ENCODE results near the gene GIT1. TPM values are rescaled to one million over a fixed set of nuclear protein-coding genes. Genes with fewer than 3 reads are reported as not detected.
A peak's percentile ranks its signal among the peaks of the same experiment; 100 is the strongest.

GIT1 gene
- total and polyA plus RNA-seq, 2 of the 13 experiments (the other 11 are each of a cell fraction or from before 2014, with no cell fraction given) = 14.2 to 30.8 TPM

- no peak; the same call in 1 of the 2 replicates for TF ChIP-seq KMT2B (CRISPR knock-in tag; IDR thresholded peaks at IDR 0.05)
- TF ChIP-seq ZNF839 (CRISPR knock-in tag; IDR thresholded peaks at IDR 0.05; ENCODE audit: borderline replicate concordance) = no peak
- no peak for TF ChIP-seq BRF2 (CRISPR knock-in tag; IDR thresholded peaks at IDR 0.05)
- no peak for TF ChIP-seq ZNF792 (CRISPR knock-in tag; IDR thresholded peaks at IDR 0.05)
- peak; percentile 80 for TF ChIP-seq ZNF749 (CRISPR knock-in tag; IDR thresholded peaks at IDR 0.05; ENCODE audit: borderline replicate concordance)
- no peak for TF ChIP-seq ZNF207 (IDR thresholded peaks at IDR 0.05; ENCODE audit: borderline replicate concordance)
- no peak; the same call in 1 of the 2 replicates for TF ChIP-seq BCL6 (CRISPR knock-in tag; IDR thresholded peaks at IDR 0.05)
- no peak for TF ChIP-seq EP300 (IDR thresholded peaks at IDR 0.05; ENCODE audit: low read depth in 2 of 2, low read length in 2 of 2)
- no peak for TF ChIP-seq EP300 (CRISPR knock-in tag; IDR thresholded peaks at IDR 0.05; ENCODE audit: borderline replicate concordance)
- no peak; the same call in 1 of the 2 replicates for TF ChIP-seq FOXO1 (CRISPR knock-in tag; IDR thresholded peaks at IDR 0.05)
- no peak for TF ChIP-seq HNRNPK (IDR thresholded peaks at IDR 0.05; ENCODE audit: low read depth, low read length, poor library complexity, severe bottlenecking)
- no peak for TF ChIP-seq NR2C2 (CRISPR knock-in tag; IDR thresholded peaks at IDR 0.05; ENCODE audit: borderline replicate concordance)
- TF ChIP-seq ZFP36L1 (CRISPR knock-in tag; IDR thresholded peaks at IDR 0.05) = no peak
- 0 out of 2 replicates have a peak, but pooled peaks have one; percentile 13 for TF ChIP-seq RBAK (CRISPR knock-in tag; IDR thresholded peaks at IDR 0.05)
- TF ChIP-seq TFDP2 (CRISPR knock-in tag; IDR thresholded peaks at IDR 0.05) = no peak
- TF ChIP-seq MLXIP (CRISPR knock-in tag; IDR thresholded peaks at IDR 0.05; ENCODE audit: borderline replicate concordance) = no peak
- no peak for TF ChIP-seq ATF3 (CRISPR knock-in tag; IDR thresholded peaks at IDR 0.05)
- TF ChIP-seq DDIT3 (CRISPR knock-in tag; IDR thresholded peaks at IDR 0.05) = no peak
- no peak for TF ChIP-seq MLLT10 (CRISPR knock-in tag; IDR thresholded peaks at IDR 0.05)
- no peak for TF ChIP-seq KLF9 (CRISPR knock-in tag; IDR thresholded peaks at IDR 0.05; ENCODE audit: low read depth)
- no peak; the same call in 1 of the 2 replicates for TF ChIP-seq NFE2L1 (CRISPR knock-in tag; IDR thresholded peaks at IDR 0.05; ENCODE audit: borderline replicate concordance)
- no peak for TF ChIP-seq ZNF567 (CRISPR knock-in tag; IDR thresholded peaks at IDR 0.05; ENCODE audit: borderline replicate concordance)
Observed at GRCh38 chr17:29568331-29569244, 20.9 kb downstream of the GIT1 start, which contains the start of gene TP53I13 (continued).
